ENCODE results near the gene NEK3. TPM values are rescaled to one million over a fixed set of nuclear protein-coding genes. Genes with fewer than 3 reads are reported as not detected.
"Not testable (repeated sequence)": the region's sequence is repeated elsewhere in the genome, so short reads cannot be mapped to it uniquely, and the experiment has no call there.

The NEK3 gene
- total RNA-seq, 1 donor from 2014 or later, result 16.5 TPM

DNA sequence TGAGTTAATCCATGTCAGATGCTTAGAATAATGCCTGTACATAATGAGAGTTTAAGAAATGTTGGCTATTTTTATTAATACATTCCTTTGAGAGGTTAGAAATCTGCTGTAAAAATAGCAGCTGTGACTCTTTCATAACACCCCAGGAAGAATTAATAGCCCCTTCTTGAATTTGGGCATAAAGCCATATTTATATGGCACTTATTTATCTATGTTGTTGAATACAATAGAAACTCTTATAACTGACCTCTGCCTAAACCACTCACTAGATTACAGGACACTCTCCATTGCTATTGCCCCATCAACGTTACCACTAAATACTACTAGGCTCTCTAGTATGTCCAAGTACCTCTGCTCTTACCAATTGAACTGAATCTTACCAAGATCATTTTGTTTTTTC, 46.8 kb downstream of the NEK3 start:
- no peaks in the 10 kb centered on the region for H3K9me3 ChIP-seq
- intact Hi-C loops (cut with DNase I), result no loop called here
- no peaks in the 10 kb centered on the region for H3K36me3 ChIP-seq
- DNase-seq (ENCODE audit: extremely low spot score in 2 of 2), result no peak
- TF ChIP-seq POLR2A (IDR thresholded peaks at IDR 0.05), result no peak
- TF ChIP-seq, protein P1, sequence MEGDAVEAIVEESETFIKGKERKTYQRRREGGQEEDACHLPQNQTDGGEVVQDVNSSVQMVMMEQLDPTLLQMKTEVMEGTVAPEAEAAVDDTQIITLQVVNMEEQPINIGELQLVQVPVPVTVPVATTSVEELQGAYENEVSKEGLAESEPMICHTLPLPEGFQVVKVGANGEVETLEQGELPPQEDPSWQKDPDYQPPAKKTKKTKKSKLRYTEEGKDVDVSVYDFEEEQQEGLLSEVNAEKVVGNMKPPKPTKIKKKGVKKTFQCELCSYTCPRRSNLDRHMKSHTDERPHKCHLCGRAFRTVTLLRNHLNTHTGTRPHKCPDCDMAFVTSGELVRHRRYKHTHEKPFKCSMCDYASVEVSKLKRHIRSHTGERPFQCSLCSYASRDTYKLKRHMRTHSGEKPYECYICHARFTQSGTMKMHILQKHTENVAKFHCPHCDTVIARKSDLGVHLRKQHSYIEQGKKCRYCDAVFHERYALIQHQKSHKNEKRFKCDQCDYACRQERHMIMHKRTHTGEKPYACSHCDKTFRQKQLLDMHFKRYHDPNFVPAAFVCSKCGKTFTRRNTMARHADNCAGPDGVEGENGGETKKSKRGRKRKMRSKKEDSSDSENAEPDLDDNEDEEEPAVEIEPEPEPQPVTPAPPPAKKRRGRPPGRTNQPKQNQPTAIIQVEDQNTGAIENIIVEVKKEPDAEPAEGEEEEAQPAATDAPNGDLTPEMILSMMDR (IDR thresholded peaks at IDR 0.05), result no peak
- no peak for TF ChIP-seq POLR2AphosphoS5 (IDR thresholded peaks at IDR 0.05; ENCODE audit: insufficient read depth in 1 of 2, low read depth in 1 of 2)
- H3K27ac ChIP-seq, result no peak overlapping the region
- no peak overlapping the region for H3K4me3 ChIP-seq
- no peaks in the 10 kb centered on the region for H3K27me3 ChIP-seq
- H3K4me1 ChIP-seq, result no peaks in the 10 kb centered on the region

- Histone ChIP-seq H3K9me3 (no peaks in the 10 kb centered on the region), H3K36me3 (no peaks in the 10 kb centered on the region), H3K27me3 (no peaks in the 10 kb centered on the region), H3K27ac (no peak overlapping the region), H3K4me3 (no peak overlapping the region), H3K4me1 (no peaks in the 10 kb centered on the region)
- DNase-seq (ENCODE audit: extremely low spot score in 2 of 2), result no peak
- no peak for TF ChIP-seq POLR2AphosphoS5 (IDR thresholded peaks at IDR 0.05; ENCODE audit: insufficient read depth in 1 of 2, low read depth in 1 of 2)
- TF ChIP-seq, protein P1 (IDR thresholded peaks at IDR 0.05), result no peak
- TF ChIP-seq POLR2A (IDR thresholded peaks at IDR 0.05), result no peak
- intact Hi-C loops (cut with DNase I), result no loop called here
Measured at GRCh38 chr13:52109116-52109670, 50.2 kb downstream of the NEK3 start.

GRCh38 chr13:52105841-52106240, 53.6 kb downstream of the NEK3 start:
- intact Hi-C loops (cut with DNase I), result no loop called here
- H3K9me3 ChIP-seq, result no peaks in the 10 kb centered on the region
- no peaks in the 10 kb centered on the region for H3K4me1 ChIP-seq
- H3K27me3 ChIP-seq, result no peaks in the 10 kb centered on the region
- no peak for DNase-seq (ENCODE audit: extremely low spot score in 2 of 2)
- TF ChIP-seq POLR2A (IDR thresholded peaks at IDR 0.05) (no peak), POLR2AphosphoS5 (IDR thresholded peaks at IDR 0.05; ENCODE audit: insufficient read depth in 1 of 2, low read depth in 1 of 2) (no peak)
- TF ChIP-seq, protein P1 (IDR thresholded peaks at IDR 0.05), result no peak
- H3K4me3 ChIP-seq, result no peak overlapping the region
- H3K27ac ChIP-seq, result no peak overlapping the region
- H3K36me3 ChIP-seq, result no peaks in the 10 kb centered on the region

DNA sequence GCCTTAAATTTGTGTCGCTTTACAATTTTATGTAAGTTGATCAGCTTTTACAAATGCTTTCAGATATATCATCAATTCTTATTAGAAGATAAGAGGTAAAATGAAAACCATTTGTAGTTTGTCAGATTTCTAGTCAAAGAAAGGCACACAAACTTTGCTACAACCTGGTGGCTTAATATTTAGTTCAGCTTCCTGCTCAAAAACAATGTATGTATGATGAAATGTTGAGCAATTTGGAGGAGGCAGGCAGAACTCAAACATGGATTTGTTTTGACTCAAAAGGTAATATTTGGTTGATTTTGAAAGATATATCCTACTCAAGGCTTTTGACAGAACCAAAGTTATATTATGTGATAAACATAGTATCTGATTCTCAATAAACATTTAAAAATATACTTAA, 54.8 kb downstream of the NEK3 start:
- no peaks in the 10 kb centered on the region for H3K36me3 ChIP-seq
- DNase-seq (ENCODE audit: extremely low spot score in 2 of 2), result no peak
- H3K27ac ChIP-seq, result no peak overlapping the region
- no peak for TF ChIP-seq POLR2A (IDR thresholded peaks at IDR 0.05)
- TF ChIP-seq POLR2AphosphoS5 (IDR thresholded peaks at IDR 0.05; ENCODE audit: insufficient read depth in 1 of 2, low read depth in 1 of 2), result no peak
- TF ChIP-seq, protein P1 (IDR thresholded peaks at IDR 0.05), result no peak
- H3K27me3 ChIP-seq, result no peaks in the 10 kb centered on the region
- intact Hi-C loops (cut with DNase I), result no loop called here
- no peaks in the 10 kb centered on the region for H3K4me1 ChIP-seq
- no peak overlapping the region for H3K4me3 ChIP-seq
- H3K9me3 ChIP-seq, result no peaks in the 10 kb centered on the region

DNA sequence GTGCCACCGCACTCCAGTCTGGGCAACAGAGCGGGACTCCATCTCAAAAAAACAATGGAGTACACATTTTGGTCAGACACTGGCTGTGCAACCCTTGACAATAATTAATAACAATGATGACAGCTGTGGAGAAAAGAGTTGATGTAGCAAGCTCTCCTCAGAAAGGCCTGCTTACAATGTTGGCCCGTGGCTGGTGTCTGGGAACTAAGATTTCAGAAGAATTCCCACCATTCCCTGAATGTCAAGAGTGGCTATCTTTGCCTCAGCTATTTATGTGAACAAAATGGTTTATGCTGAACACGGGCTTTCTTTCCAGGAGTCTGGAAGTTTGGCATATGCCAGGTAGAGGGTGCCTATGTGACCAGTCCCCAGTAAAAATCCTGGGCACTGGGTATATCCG, 56.0 kb downstream of the NEK3 start:
- Histone ChIP-seq H3K27ac (no peak overlapping the region), H3K4me3 (no peak overlapping the region), H3K27me3 (no peaks in the 10 kb centered on the region), H3K36me3 (no peaks in the 10 kb centered on the region), H3K4me1 (no peaks in the 10 kb centered on the region), H3K9me3 (no peaks in the 10 kb centered on the region)
- no peak for DNase-seq (ENCODE audit: extremely low spot score in 2 of 2)
- TF ChIP-seq, protein P1 (IDR thresholded peaks at IDR 0.05), result no peak
- TF ChIP-seq POLR2AphosphoS5 (IDR thresholded peaks at IDR 0.05; ENCODE audit: insufficient read depth in 1 of 2, low read depth in 1 of 2), result no peak
- intact Hi-C loops (cut with DNase I), result no loop called here

DNA sequence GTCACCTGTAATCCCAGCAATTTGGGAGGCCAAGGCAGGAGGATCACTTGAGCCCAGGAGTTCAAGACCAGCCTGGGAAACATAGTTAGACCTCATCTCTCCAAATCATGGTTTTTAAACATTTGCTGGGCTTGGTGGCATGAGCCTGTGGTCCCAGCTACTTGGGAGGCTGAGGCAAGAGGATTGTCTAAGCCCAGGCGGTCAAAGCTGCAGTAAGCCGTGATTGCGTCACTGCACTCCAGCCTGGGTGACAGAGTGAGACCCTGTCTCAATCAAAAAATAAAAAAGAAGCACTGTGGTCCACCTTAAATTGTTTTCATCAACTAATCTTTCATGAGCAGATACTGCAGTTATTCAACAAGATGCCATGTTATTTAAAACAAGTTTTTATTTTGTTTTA, 57.0 kb downstream of the NEK3 start:
- intact Hi-C loops (cut with DNase I); H3K4me3 ChIP-seq; H3K27ac ChIP-seq; H3K4me1 ChIP-seq; H3K36me3 ChIP-seq; DNase-seq (ENCODE audit: extremely low spot score in 2 of 2); H3K9me3 ChIP-seq; H3K27me3 ChIP-seq: not testable (repeated sequence)

Measured in vagina (tissue), 2 donors.